Duodenal mucosa (tissue), 2 donors: Measurements from ENCODE around the gene ZCCHC24.
A peak's percentile ranks its signal among the peaks of the same experiment; 100 is the strongest.

Source experiments
- H3K27ac ChIP-seq: one replicate; pipeline ENCODE4 v1.7.0; 2013; ENCODE audit warnings: low read depth, low read length
- H3K27me3 ChIP-seq, 2 donors: one replicate each; pipeline ENCODE4 v1.7.0; 2013; ENCODE audit warnings: low read length in 2 of 2, control low read depth in 1 of 2; ENCODE audit not compliant: insufficient read depth in 2 of 2, control insufficient read depth in 1 of 2
- H3K36me3 ChIP-seq, 2 donors: one replicate each; pipeline ENCODE4 v1.7.0; 2013; ENCODE audit warnings: low read length in 2 of 2, control low read depth in 1 of 2; ENCODE audit not compliant: insufficient read depth in 2 of 2, control insufficient read depth in 1 of 2
- H3K4me1 ChIP-seq, 2 donors: one replicate each; pipeline ENCODE4 v1.7.0; 2013; ENCODE audit warnings: low read length in 2 of 2, control low read depth in 1 of 2; ENCODE audit not compliant: insufficient read depth in 2 of 2, control insufficient read depth in 1 of 2
- H3K4me3 ChIP-seq, 2 donors: one replicate each; pipeline ENCODE4 v1.7.0; 2013; ENCODE audit warnings: low read length in 2 of 2, low read depth in 1 of 2
- H3K9ac ChIP-seq, 2 donors: one replicate each; pipeline ENCODE4 v1.7.0; 2013; ENCODE audit warnings: low read length in 2 of 2, low read depth in 1 of 2
- H3K9me3 ChIP-seq, 2 donors: one replicate each; pipeline ENCODE4 v1.7.0; 2013; ENCODE audit warnings: low read length in 2 of 2, control low read depth in 1 of 2; ENCODE audit not compliant: control insufficient read depth in 1 of 2

The ZCCHC24 gene

DNA sequence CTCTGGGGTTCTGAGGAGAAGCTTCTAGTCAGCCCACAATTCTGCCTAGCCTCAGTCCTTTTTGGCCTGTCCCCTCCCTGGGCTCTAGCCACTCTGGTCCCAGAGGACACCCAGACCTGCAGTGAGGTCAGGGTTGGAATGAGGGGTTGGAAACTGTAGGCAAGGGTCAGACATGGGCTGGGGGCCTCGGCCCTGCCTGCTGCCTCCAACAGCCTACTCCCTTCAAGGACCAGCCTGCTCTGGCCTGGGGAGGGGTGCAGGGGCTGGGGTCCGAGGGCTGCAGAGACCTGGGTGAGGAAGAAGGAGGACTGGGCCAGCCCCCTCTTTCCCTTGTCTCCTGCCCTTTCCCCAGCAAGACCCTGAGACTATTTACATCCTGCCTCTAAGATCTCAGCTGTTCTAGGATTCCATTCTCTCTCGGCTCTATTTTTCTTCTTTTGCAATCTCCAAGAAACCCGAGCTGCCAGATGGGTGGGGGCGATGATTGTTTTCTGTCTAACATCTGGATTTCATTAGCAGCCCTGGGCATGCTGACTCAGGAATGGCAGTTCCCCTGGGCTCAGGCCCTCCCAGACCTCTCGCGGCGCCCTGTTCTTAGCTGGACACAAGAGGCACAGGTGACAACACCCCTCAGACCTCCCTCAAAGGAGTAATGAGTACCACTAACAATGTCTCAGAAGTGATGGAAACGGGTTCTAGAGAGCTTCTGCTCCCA lies 23.1 kb downstream of the ZCCHC24 start:
- Histone ChIP-seq H3K36me3 (no peaks in the 10 kb centered on the region), H3K27ac (peak overlapping the region; percentile 10), H3K27me3 (no peaks in the 10 kb centered on the region), H3K9me3 (no peaks in the 10 kb centered on the region), H3K4me1 (peaks cover 17 to 18% of the 10 kb centered on the region in 2 donors), H3K9ac (no peak overlapping the region), H3K4me3 (peak overlapping the region in 1 of 2 donors; percentile 15)

DNA sequence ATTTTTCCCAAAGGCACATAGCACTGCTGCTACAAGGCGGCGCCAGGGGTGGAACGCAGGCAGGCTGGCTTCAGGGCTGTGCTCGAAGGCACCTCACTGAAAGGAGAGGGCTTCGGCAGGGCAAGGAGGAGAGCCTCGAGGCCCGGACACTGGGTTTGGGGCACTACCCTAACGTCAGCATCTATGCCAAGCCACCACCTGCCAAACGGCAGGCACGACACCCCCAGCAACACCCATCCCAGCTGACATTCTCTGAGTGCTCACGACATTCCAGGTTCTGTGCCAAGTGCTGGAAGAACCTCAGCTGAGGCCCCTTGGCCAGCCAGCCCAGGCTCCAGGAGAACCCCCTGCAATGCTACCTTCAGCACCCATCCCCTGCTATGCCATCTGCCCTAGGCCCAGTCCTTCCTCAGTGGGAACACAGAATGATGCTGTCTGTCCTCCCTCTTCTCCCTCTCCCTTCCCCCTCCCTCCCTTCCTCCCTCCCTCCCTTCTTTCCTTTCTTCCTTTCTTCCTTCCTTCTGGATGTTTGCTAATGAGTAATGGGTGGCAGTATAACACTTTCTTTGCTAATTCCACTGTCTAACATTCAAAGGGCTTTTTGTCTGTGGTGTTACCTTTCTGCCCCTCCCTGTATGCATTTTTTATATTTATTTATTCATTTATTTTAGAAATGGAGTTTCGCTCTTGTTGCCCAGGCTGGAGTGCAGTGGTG lies 24.3 kb downstream of the ZCCHC24 start:
- Histone ChIP-seq H3K9me3 (no peaks in the 10 kb centered on the region), H3K4me3 (no peak overlapping the region), H3K36me3 (no peaks in the 10 kb centered on the region), H3K9ac (no peak overlapping the region), H3K27ac (no peak overlapping the region), H3K4me1 (peaks cover 21 to 24% of the 10 kb centered on the region in 2 donors), H3K27me3 (no peaks in the 10 kb centered on the region)

DNA sequence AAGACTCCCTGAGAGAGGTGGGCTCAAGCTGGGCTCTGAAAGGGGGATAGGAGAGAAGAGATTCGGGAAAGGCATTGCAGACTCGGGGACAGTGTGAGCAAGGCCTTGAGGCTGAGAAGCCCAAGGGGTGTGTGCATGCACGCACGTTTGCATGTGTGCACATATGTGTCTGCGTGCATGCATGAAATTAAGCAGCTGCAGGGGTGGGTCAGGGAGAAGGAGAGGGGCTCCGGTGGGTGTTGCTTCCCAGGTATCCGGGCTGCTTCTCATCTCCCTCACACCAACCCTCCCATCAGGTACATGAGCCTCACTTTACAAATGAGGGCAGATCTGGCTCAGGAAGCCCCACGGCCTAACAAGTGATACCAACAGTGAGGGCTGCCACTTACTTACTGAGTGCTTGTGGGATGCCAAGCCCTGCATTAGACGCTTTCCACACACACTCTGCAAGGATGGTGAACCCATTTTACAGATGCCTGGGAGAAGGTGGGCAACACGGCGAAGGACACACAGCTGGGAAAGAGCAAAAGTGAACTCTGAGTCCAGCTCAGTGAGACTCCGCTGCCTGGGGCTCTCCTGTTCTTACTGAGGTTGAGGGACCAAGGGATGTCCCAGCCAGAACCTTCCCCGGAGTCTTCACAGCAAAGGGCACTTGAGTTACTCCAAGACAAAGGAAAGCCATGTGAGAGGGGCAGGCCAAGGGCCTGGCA lies 26.4 kb downstream of the ZCCHC24 start:
- H3K9ac ChIP-seq: no peak overlapping the region

DNA sequence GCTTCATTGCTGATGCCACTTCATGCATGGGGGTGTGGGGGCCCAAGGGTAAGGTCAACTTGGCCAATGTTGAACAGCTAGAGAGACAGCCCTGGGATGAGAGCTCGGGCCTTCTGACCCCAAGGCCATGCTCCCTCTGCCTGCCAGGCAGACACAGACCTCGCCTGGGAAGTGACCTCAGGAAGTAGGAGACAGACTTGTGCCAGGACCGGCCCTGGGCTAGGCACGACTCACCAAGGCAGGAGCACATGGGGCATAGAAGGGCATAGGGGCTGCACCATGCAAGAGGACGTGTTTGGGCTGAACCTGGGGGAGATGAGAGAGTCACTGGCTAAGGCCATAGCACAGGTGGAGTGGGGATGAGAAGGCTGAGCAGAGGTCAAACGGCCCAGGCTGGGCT lies 27.1 kb downstream of the ZCCHC24 start:
- Histone ChIP-seq H3K9ac (no peak overlapping the region), H3K27me3 (no peaks in the 10 kb centered on the region), H3K4me1 (peaks cover 5 to 20% of the 10 kb centered on the region in 2 donors), H3K36me3 (peaks cover 0 to 3% of the 10 kb centered on the region in 2 donors), H3K27ac (no peak overlapping the region), H3K4me3 (no peak overlapping the region), H3K9me3 (no peaks in the 10 kb centered on the region)

More for the DNA sequence above, 26.4 kb downstream of the ZCCHC24 start:
- Histone ChIP-seq H3K36me3 (peaks cover 0 to 3% of the 10 kb centered on the region in 2 donors), H3K4me1 (peaks cover 6 to 13% of the 10 kb centered on the region in 2 donors), H3K27ac (no peak overlapping the region), H3K9me3 (no peaks in the 10 kb centered on the region), H3K27me3 (no peaks in the 10 kb centered on the region), H3K4me3 (no peak overlapping the region)

DNA sequence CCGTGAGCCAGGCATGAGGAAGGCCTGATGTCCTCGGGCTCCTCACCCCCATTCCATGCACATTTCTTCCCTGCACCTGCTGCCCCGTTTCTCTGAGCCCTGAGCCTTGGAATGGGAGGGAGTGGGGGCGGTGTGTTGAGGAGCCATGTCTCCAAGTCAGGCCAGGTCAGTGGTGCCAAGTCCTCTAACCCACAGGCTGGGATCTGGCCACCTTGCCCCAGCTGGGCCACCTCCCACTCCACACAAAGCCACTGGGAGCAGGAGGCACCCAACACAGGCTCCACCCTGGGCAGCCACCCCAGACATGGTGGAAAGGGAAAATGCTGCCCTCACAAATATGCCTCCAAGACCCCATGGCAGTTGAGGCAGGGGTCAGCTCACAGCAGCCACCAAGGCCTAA lies 27.7 kb downstream of the ZCCHC24 start:
- Histone ChIP-seq H3K4me3 (no peak overlapping the region), H3K27me3 (no peaks in the 10 kb centered on the region), H3K9me3 (no peaks in the 10 kb centered on the region), H3K4me1 (peaks cover 5 to 21% of the 10 kb centered on the region in 2 donors), H3K36me3 (peaks cover 0 to 3% of the 10 kb centered on the region in 2 donors), H3K27ac (no peak overlapping the region), H3K9ac (no peak overlapping the region)

DNA sequence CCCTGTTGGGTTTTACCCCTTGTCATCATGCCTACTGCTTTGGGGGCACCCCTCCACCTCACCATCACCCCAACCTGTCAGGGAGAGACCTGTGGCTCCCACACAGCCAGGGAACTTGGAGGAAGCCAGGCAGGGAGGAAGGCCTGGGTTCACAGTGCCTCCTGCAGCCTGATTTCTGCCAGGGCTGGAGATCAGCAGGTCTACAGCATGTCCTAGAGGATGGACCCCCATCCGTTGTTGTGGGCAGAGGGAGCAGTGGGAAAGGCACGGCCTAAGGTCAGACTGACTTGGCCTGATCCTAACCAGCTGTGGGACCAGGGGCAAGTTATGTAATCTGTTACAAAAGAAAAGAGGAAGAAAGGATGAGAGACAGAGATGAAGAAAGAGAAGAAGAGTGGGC lies 28.2 kb downstream of the ZCCHC24 start:
- peaks cover 5 to 18% of the 10 kb centered on the region in 2 donors for H3K4me1 ChIP-seq
- H3K9ac ChIP-seq: no peak overlapping the region
- no peak overlapping the region for H3K27ac ChIP-seq
- no peak overlapping the region for H3K4me3 ChIP-seq
- H3K9me3 ChIP-seq: no peaks in the 10 kb centered on the region
- H3K36me3 ChIP-seq: peaks cover 0 to 3% of the 10 kb centered on the region in 2 donors
- H3K27me3 ChIP-seq: no peaks in the 10 kb centered on the region

DNA sequence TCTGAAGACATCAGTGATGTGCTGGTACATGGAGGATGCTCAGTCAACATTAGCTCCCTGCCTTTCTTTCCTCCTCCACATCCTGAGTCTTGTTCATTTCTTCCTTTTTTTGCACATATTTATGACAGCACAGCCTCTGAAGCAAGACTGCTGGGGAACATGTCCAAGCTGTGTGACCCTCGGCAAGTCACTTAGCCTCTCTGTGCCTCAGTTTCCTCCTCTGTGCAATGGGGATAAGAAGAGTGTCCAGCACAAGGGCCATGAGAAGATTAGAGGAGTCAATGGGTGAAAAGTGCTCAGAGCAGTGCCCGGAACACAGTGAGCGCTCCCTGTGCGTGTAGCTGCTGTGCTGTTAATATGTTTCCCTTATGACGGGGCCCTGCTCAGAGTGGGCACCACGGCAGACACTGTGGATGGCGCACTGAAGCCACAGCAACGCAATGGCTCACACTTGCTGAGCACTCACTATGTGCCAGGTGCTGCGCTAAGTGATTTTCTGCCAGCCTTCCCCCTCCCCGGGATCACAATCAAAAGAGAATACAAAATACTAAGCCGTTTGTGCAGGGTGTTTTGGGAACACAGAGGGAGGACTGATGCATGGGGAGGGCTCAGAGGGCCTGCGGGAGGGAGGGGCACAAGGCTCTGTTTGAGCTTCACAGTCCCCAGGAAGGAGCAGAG lies 28.7 kb downstream of the ZCCHC24 start:
- H3K27me3 ChIP-seq: no peaks in the 10 kb centered on the region
- no peaks in the 10 kb centered on the region for H3K9me3 ChIP-seq
- peaks cover 5 to 21% of the 10 kb centered on the region in 2 donors for H3K4me1 ChIP-seq
- H3K9ac ChIP-seq: no peak overlapping the region
- no peak overlapping the region for H3K27ac ChIP-seq
- H3K36me3 ChIP-seq: peaks cover 0 to 3% of the 10 kb centered on the region in 2 donors
- H3K4me3 ChIP-seq: no peak overlapping the region

DNA sequence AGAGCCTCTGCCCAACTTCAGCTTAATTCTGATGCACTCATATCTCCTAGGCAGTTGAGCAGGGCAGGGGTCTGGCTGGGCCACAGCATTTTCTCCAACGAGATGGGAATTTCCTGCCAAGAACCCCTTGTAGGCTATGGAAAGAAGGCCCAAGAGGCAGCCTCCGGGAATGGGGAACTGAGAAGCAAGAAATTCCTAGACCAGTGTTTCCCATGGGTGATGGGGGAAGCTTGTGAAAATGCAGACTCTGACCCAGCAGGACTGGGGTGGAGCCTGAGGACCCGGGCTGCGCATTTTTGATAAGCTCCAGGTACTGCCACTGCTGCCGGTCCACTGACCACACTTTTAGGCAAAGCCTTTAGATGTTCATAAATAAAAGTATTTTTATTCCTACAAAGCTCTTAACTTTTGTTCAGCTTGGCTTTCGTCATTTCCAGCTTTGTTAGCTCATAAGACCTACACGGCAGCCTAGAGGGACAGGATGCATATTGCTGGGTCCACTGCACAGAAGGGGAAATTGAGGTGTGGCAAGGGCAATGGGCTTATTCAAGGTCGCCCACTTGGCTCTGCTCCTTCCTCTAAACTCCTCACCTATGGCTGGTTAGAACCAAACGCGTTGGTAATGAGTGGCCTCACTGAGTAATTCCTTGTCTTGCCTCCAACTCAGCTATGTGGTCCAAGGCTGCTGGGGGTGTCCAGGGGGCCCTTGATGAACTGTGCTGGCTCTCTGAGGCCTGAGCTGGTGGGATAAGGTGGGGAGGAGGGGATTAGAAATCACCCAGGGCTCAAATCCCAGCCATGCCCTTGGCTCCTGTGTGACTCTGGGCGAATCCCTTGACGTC lies 29.5 kb downstream of the ZCCHC24 start:
- Histone ChIP-seq H3K4me3 (no peak overlapping the region), H3K4me1 (peaks cover 5 to 21% of the 10 kb centered on the region in 2 donors), H3K36me3 (peaks cover 0 to 3% of the 10 kb centered on the region in 2 donors), H3K9ac (no peak overlapping the region), H3K9me3 (no peaks in the 10 kb centered on the region), H3K27me3 (no peaks in the 10 kb centered on the region), H3K27ac (no peak overlapping the region)

DNA sequence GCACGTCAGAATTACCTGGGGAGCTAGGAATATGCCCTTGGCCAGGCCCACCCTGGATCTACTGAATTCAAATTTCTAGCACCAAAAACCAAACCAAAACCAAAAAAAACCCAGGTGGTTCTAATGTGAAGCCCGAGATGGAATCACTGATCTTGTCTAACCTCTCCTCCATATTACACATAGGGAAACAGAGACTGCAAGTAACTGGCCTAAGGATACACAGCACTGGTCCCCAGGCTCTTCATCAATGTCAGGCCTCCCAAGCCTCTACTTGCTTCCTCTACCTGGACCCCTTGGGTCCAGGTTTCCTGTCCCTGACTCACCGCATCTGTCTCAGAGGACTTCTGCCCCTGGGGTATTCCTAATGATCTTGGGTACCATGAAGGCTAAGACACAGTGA lies 30.7 kb downstream of the ZCCHC24 start:
- Histone ChIP-seq H3K4me1 (peaks cover 5 to 27% of the 10 kb centered on the region in 2 donors), H3K9ac (no peak overlapping the region), H3K27me3 (no peaks in the 10 kb centered on the region), H3K27ac (no peak overlapping the region), H3K4me3 (no peak overlapping the region), H3K36me3 (peaks cover 0 to 3% of the 10 kb centered on the region in 2 donors), H3K9me3 (no peaks in the 10 kb centered on the region)
